Calu3 (cell line): ENCODE measurements around the gene BPIFB2. TPM values are rescaled to one million over a fixed set of nuclear protein-coding genes. Genes with fewer than 3 reads are reported as not detected.
"Not testable (repeated sequence)": the region's sequence is repeated elsewhere in the genome, so short reads cannot be mapped to it uniquely, and the experiment has no call there.

Experiments used
- BruUV-seq: library from RNA; stranded (reverse); fragments of 400-500 nt; replicated peaks from 2 replicates; lab custom pipeline; 2021; lab: Mats Ljungman, UMichigan
- CTCF ChIA-PET: fragments of 300-600 bp; sonication (Branson Sonifier 250); formaldehyde crosslinking; loops from one replicate; lab custom pipeline; 2022; ENCODE audit warnings: antibody characterized with exemption; lab: Charles Lee
- DNase-seq: peaks from one replicate; pipeline ENCODE4 v3.0.0; 2022
- H3K27ac Mint-ChIP-seq: one replicate; pipeline ENCODE4 v1.8.0; 2022; ENCODE audit warnings: mixed read lengths; ENCODE audit not compliant: unreplicated experiment
- H3K27me3 Mint-ChIP-seq: one replicate; pipeline ENCODE4 v1.8.0; 2022; ENCODE audit warnings: mixed read lengths; ENCODE audit not compliant: unreplicated experiment
- H3K36me3 Mint-ChIP-seq: one replicate; pipeline ENCODE4 v1.8.0; 2022; ENCODE audit warnings: mild to moderate bottlenecking, moderate library complexity, mixed read lengths; ENCODE audit not compliant: insufficient read depth, unreplicated experiment
- H3K4me1 Mint-ChIP-seq: one replicate; pipeline ENCODE4 v1.8.0; 2022; ENCODE audit warnings: mild to moderate bottlenecking, low read depth, mixed read lengths; ENCODE audit not compliant: unreplicated experiment
- H3K4me3 Mint-ChIP-seq: one replicate; pipeline ENCODE4 v1.8.0; 2022; ENCODE audit warnings: mild to moderate bottlenecking, low read depth, moderate library complexity, mixed read lengths; ENCODE audit not compliant: unreplicated experiment
- H3K9me3 Mint-ChIP-seq: one replicate; pipeline ENCODE4 v1.8.0; 2022; ENCODE audit warnings: low read depth, mixed read lengths; ENCODE audit not compliant: unreplicated experiment
- CTCF ChIP-seq: fragments of 200-600 bp; IDR thresholded peaks from one replicate; pipeline ENCODE4 v1.8.0; 2022; ENCODE audit warnings: antibody characterized with exemption; ENCODE audit not compliant: unreplicated experiment
- intact Hi-C: fragments of 100-400 bp; cut with micrococcal nuclease; formaldehyde crosslinking; loops from one replicate; pipeline ENCODE4 v1.10.0; 2022; ENCODE audit not compliant: unreplicated experiment
- total RNA-seq: library from RNA; stranded (reverse); gene quantifications from 2 replicates; pipeline ENCODE4 v1.2.3, GENCODE V29; 2022

The BPIFB2 gene
- total RNA-seq, 1 experiment from 2014 or later: not detected

GRCh38 chr20:32973077-32973717, 34.3 kb upstream of the BPIFB2 start:
- Mint-ChIP-seq H3K4me1 (no peaks in the 10 kb centered on the region), H3K9me3 (peaks cover 3% of the 10 kb centered on the region), H3K36me3 (no peaks in the 10 kb centered on the region), H3K4me3 (no peak overlapping the region), H3K27me3 (peaks cover 57% of the 10 kb centered on the region), H3K27ac (no peak overlapping the region)
- intact Hi-C loops: no loop called here
- no peak for TF ChIP-seq CTCF
- BruUV-seq: no TSS peak
- DNase-seq: no peak
- CTCF ChIA-PET: no interaction called here

GRCh38 chr20:32974204-32975064, 33.1 kb upstream of the BPIFB2 start:
- intact Hi-C loops, CTCF ChIA-PET, H3K36me3 Mint-ChIP-seq, H3K9me3 Mint-ChIP-seq, H3K27ac Mint-ChIP-seq, H3K4me3 Mint-ChIP-seq, H3K4me1 Mint-ChIP-seq, BruUV-seq, DNase-seq: not testable (repeated sequence)
- H3K27me3 Mint-ChIP-seq: peaks cover 57% of the 10 kb centered on the region

GRCh38 chr20:32975121-32975520, 32.4 kb upstream of the BPIFB2 start:
- H3K4me1 Mint-ChIP-seq, intact Hi-C loops, H3K27ac Mint-ChIP-seq, H3K36me3 Mint-ChIP-seq, DNase-seq, H3K4me3 Mint-ChIP-seq, BruUV-seq, H3K9me3 Mint-ChIP-seq, CTCF ChIA-PET: not testable (repeated sequence)
- H3K27me3 Mint-ChIP-seq: peaks cover 61% of the 10 kb centered on the region

GRCh38 chr20:32975698-32976674, 31.5 kb upstream of the BPIFB2 start:
- Mint-ChIP-seq H3K27me3 (peaks cover 70% of the 10 kb centered on the region), H3K27ac (no peak overlapping the region), H3K36me3 (no peaks in the 10 kb centered on the region), H3K4me3 (no peak overlapping the region), H3K4me1 (no peaks in the 10 kb centered on the region), H3K9me3 (peaks cover 3% of the 10 kb centered on the region)
- CTCF ChIA-PET: no interaction called here
- no TSS peak for BruUV-seq
- no peak for TF ChIP-seq CTCF
- intact Hi-C loops: no loop called here
- DNase-seq: no peak

- no peak for DNase-seq
- peaks cover 77% of the 10 kb centered on the region for H3K27me3 Mint-ChIP-seq
- H3K4me1 Mint-ChIP-seq: no peaks in the 10 kb centered on the region
- CTCF ChIA-PET: no interaction called here
- TF ChIP-seq CTCF: no peak
- H3K4me3 Mint-ChIP-seq: no peak overlapping the region
- no peaks in the 10 kb centered on the region for H3K36me3 Mint-ChIP-seq
- no TSS peak for BruUV-seq
- intact Hi-C loops: no loop called here
- no peak overlapping the region for H3K27ac Mint-ChIP-seq
- peaks cover 3% of the 10 kb centered on the region for H3K9me3 Mint-ChIP-seq
Measured at GRCh38 chr20:32976746-32977145, 30.8 kb upstream of the BPIFB2 start.
